ENCODE measurements around the gene GABRD.

Gene GABRD

GRCh38 chr1:1988061-1988945, 30.8 kb upstream of the GABRD start:
- Histone ChIP-seq H3K4me3 (ENCODE audit: low read length) (no peak overlapping the region), H3K4me1 (ENCODE audit: control insufficient read depth, low read depth, low read length) (no peaks in the 10 kb centered on the region), H3K36me3 (ENCODE audit: control insufficient read depth, low read depth, low read length) (no peaks in the 10 kb centered on the region), H3K9me3 (ENCODE audit: control insufficient read depth, low read depth, low read length) (no peaks in the 10 kb centered on the region), H3K27me3 (ENCODE audit: control insufficient read depth, insufficient read depth, low read length) (no peaks in the 10 kb centered on the region), H3K27ac (ENCODE audit: low read length) (no peak overlapping the region), H3K9ac (ENCODE audit: low read length) (no peak overlapping the region)

GRCh38 chr1:1989102-1989542, 30.0 kb upstream of the GABRD start:
- no peaks in the 10 kb centered on the region for H3K4me1 ChIP-seq (ENCODE audit: control insufficient read depth, low read depth, low read length)
- no peaks in the 10 kb centered on the region for H3K36me3 ChIP-seq (ENCODE audit: control insufficient read depth, low read depth, low read length)
- H3K4me3 ChIP-seq (ENCODE audit: low read length) = no peak overlapping the region
- H3K27me3 ChIP-seq (ENCODE audit: control insufficient read depth, insufficient read depth, low read length) = no peaks in the 10 kb centered on the region
- H3K27ac ChIP-seq (ENCODE audit: low read length) = no peak overlapping the region
- H3K9me3 ChIP-seq (ENCODE audit: control insufficient read depth, low read depth, low read length) = no peaks in the 10 kb centered on the region
- H3K9ac ChIP-seq (ENCODE audit: low read length) = no peak overlapping the region

DNA sequence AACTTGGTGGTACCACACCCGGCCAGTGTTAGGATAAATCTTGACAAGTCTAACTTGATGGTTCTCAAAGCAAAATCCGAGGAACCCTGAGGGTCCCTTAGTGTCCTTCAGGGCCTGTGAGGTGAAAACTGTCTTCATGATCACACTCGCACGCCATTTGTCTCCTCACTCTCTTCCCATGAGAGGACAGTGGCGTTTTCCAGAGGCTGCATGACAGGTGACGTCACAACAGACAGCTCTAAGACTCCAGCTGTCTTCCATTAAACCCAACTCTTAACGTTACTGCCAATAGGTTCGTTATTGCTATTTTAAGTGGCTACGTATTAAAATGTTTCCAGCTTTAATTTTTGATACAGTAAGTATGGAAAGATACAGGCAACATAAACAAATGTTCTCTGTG, 29.4 kb upstream of the GABRD start:
- Histone ChIP-seq H3K4me3 (ENCODE audit: low read length) (no peak overlapping the region), H3K9ac (ENCODE audit: low read length) (no peak overlapping the region), H3K27ac (ENCODE audit: low read length) (no peak overlapping the region), H3K36me3 (ENCODE audit: control insufficient read depth, low read depth, low read length) (no peaks in the 10 kb centered on the region), H3K4me1 (ENCODE audit: control insufficient read depth, low read depth, low read length) (no peaks in the 10 kb centered on the region), H3K9me3 (ENCODE audit: control insufficient read depth, low read depth, low read length) (no peaks in the 10 kb centered on the region), H3K27me3 (ENCODE audit: control insufficient read depth, insufficient read depth, low read length) (no peaks in the 10 kb centered on the region)

DNA sequence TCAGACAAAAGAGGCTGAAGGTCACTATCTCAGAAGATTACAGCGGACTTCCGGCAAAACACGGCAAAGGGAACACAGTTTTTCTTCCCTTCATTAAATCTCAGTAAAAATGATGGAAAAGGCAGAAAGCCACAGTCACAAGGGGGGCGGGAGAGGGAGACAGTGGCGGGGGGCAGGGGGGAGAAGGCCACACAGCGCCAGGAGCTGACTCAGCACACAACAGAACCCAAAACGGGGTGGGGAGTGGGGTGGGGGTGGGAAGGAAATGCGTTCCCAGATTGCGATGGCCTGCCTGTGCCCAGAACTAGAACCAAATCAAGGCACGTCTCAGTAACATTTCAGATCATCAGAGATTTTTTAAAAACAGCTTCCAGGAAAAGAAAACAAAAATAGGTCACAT, 28.9 kb upstream of the GABRD start:
- H3K27me3 ChIP-seq (ENCODE audit: control insufficient read depth, insufficient read depth, low read length) = no peaks in the 10 kb centered on the region
- H3K4me1 ChIP-seq (ENCODE audit: control insufficient read depth, low read depth, low read length) = no peaks in the 10 kb centered on the region
- no peaks in the 10 kb centered on the region for H3K9me3 ChIP-seq (ENCODE audit: control insufficient read depth, low read depth, low read length)
- no peak overlapping the region for H3K4me3 ChIP-seq (ENCODE audit: low read length)
- no peak overlapping the region for H3K27ac ChIP-seq (ENCODE audit: low read length)
- H3K36me3 ChIP-seq (ENCODE audit: control insufficient read depth, low read depth, low read length) = no peaks in the 10 kb centered on the region
- no peak overlapping the region for H3K9ac ChIP-seq (ENCODE audit: low read length)

DNA sequence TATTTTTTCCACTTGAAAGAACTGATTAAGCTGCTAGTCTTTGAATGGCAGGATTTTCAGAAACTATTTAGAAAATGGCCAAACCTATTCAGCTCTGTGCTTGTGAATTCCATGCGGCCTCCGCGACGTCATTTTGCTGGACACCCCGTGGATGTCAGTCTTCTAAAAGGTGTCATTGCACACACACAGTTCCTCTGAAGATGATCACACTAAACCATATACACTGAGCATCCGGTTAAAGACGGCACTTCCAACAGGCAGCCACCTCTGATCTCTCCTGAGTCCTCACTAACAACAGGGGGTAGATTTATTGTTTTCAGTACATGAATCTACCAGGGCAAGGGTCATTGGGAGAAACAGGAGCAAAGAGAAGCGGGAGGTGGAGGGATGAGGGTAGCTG, 24.6 kb upstream of the GABRD start:
- Histone ChIP-seq H3K9ac (ENCODE audit: low read length) (no peak overlapping the region), H3K36me3 (ENCODE audit: control insufficient read depth, low read depth, low read length) (no peaks in the 10 kb centered on the region), H3K27me3 (ENCODE audit: control insufficient read depth, insufficient read depth, low read length) (no peaks in the 10 kb centered on the region), H3K27ac (ENCODE audit: low read length) (no peak overlapping the region), H3K4me1 (ENCODE audit: control insufficient read depth, low read depth, low read length) (no peaks in the 10 kb centered on the region), H3K4me3 (ENCODE audit: low read length) (no peak overlapping the region), H3K9me3 (ENCODE audit: control insufficient read depth, low read depth, low read length) (no peaks in the 10 kb centered on the region)

DNA sequence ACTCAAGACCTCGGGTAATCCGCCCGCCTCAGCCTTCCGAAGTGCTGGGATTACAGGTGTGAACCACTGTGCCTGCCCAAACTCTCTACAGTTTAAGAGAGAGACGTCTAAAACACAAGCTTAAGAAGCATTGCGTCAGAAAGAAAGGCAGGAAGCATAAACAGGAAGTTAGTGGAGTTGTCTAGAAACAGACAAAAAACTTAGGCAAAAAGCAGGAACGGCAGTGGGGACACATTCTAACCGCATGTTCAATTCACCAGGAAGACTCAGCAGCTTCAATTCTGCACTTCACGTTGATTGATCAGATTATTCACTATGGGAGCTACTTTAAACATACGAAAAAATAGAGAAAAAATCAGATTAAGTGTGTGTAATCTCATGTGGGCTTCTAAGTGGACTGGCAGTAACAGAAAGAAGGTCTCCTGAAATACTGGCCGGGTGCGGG, 22.9 kb upstream of the GABRD start:
- H3K9ac ChIP-seq (ENCODE audit: low read length) = no peak overlapping the region
- H3K27ac ChIP-seq (ENCODE audit: low read length) = no peak overlapping the region
- no peaks in the 10 kb centered on the region for H3K4me1 ChIP-seq (ENCODE audit: control insufficient read depth, low read depth, low read length)
- H3K36me3 ChIP-seq (ENCODE audit: control insufficient read depth, low read depth, low read length) = no peaks in the 10 kb centered on the region
- H3K27me3 ChIP-seq (ENCODE audit: control insufficient read depth, insufficient read depth, low read length) = no peaks in the 10 kb centered on the region
- H3K4me3 ChIP-seq (ENCODE audit: low read length) = no peak overlapping the region
- H3K9me3 ChIP-seq (ENCODE audit: control insufficient read depth, low read depth, low read length) = no peaks in the 10 kb centered on the region

GRCh38 chr1:1997576-1997975, 21.6 kb upstream of the GABRD start:
- no peaks in the 10 kb centered on the region for H3K9me3 ChIP-seq (ENCODE audit: control insufficient read depth, low read depth, low read length)
- H3K27me3 ChIP-seq (ENCODE audit: control insufficient read depth, insufficient read depth, low read length) = no peaks in the 10 kb centered on the region
- H3K4me3 ChIP-seq (ENCODE audit: low read length) = no peak overlapping the region
- no peaks in the 10 kb centered on the region for H3K36me3 ChIP-seq (ENCODE audit: control insufficient read depth, low read depth, low read length)
- no peak overlapping the region for H3K9ac ChIP-seq (ENCODE audit: low read length)
- H3K4me1 ChIP-seq (ENCODE audit: control insufficient read depth, low read depth, low read length) = no peaks in the 10 kb centered on the region
- H3K27ac ChIP-seq (ENCODE audit: low read length) = no peak overlapping the region

DNA sequence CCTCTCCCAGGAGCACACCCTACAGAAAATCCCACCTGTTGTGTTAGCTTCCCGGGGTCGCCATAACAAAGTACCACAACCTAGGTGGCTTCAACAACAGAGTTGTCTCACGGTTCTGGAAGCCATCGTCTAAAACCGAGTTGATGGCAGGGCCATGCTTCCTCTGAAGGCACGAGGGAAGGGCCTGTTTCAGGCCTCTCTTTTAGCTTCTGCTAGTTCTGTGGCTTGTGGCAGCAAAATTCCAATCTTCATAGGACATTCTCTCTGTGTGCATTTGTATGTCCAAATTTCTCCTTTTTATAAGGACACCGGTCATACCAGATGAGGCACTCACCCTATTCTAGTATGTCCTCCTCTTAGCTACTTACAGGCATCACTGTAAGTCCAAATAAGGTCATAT, 18.7 kb upstream of the GABRD start:
- Histone ChIP-seq H3K27ac (ENCODE audit: low read length) (no peak overlapping the region), H3K9me3 (ENCODE audit: control insufficient read depth, low read depth, low read length) (no peaks in the 10 kb centered on the region), H3K9ac (ENCODE audit: low read length) (no peak overlapping the region), H3K27me3 (ENCODE audit: control insufficient read depth, insufficient read depth, low read length) (peaks cover 7% of the 10 kb centered on the region), H3K36me3 (ENCODE audit: control insufficient read depth, low read depth, low read length) (no peaks in the 10 kb centered on the region), H3K4me1 (ENCODE audit: control insufficient read depth, low read depth, low read length) (no peaks in the 10 kb centered on the region), H3K4me3 (ENCODE audit: low read length) (no peak overlapping the region)

DNA sequence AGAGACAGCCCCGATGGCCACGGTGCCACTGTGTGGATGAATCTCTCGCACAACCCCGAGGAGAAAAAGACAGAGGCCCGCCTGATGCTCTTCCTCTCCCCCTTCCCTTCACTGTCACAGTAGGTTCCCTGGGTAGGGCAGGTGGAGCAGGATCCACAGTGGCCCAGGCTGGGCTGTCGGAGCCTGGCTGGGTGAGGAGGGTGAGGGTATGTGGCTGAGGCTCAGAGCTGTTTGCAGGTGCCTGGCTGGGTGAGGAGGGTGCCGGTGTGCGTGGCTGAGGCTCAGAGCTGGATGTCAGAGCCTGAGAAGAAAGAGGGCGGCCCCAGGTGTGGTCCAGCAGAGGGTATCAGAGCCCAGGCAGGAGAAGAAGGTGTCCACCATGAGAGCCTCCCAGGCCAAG, 18.3 kb upstream of the GABRD start:
- Histone ChIP-seq H3K4me3 (ENCODE audit: low read length) (no peak overlapping the region), H3K36me3 (ENCODE audit: control insufficient read depth, low read depth, low read length) (no peaks in the 10 kb centered on the region), H3K27ac (ENCODE audit: low read length) (no peak overlapping the region), H3K4me1 (ENCODE audit: control insufficient read depth, low read depth, low read length) (no peaks in the 10 kb centered on the region), H3K9ac (ENCODE audit: low read length) (no peak overlapping the region), H3K9me3 (ENCODE audit: control insufficient read depth, low read depth, low read length) (no peaks in the 10 kb centered on the region), H3K27me3 (ENCODE audit: control insufficient read depth, insufficient read depth, low read length) (peaks cover 7% of the 10 kb centered on the region)

GRCh38 chr1:2001773-2002411, 17.3 kb upstream of the GABRD start:
- Histone ChIP-seq H3K27ac (ENCODE audit: low read length) (no peak overlapping the region), H3K4me3 (ENCODE audit: low read length) (no peak overlapping the region), H3K27me3 (ENCODE audit: control insufficient read depth, insufficient read depth, low read length) (peaks cover 7% of the 10 kb centered on the region), H3K9ac (ENCODE audit: low read length) (no peak overlapping the region), H3K4me1 (ENCODE audit: control insufficient read depth, low read depth, low read length) (no peaks in the 10 kb centered on the region), H3K9me3 (ENCODE audit: control insufficient read depth, low read depth, low read length) (no peaks in the 10 kb centered on the region), H3K36me3 (ENCODE audit: control insufficient read depth, low read depth, low read length) (no peaks in the 10 kb centered on the region)

GRCh38 chr1:2003541-2004131, 15.5 kb upstream of the GABRD start, which contains the start of gene CFAP74:
TSS of gene CFAP74 (minus strand) at chr1:2003786. CDS start at chr1:1990956, 12,830 bp downstream.
- H3K9me3 ChIP-seq (ENCODE audit: control insufficient read depth, low read depth, low read length) = no peaks in the 10 kb centered on the region
- no peaks in the 10 kb centered on the region for H3K36me3 ChIP-seq (ENCODE audit: control insufficient read depth, low read depth, low read length)
- H3K4me1 ChIP-seq (ENCODE audit: control insufficient read depth, low read depth, low read length) = no peaks in the 10 kb centered on the region
- peak within 1 kb of the TSS; percentile 46 for H3K4me3 ChIP-seq (ENCODE audit: low read length)
- no peak within 1 kb of the TSS for H3K9ac ChIP-seq (ENCODE audit: low read length)
- peaks cover 7% of the 10 kb centered on the region for H3K27me3 ChIP-seq (ENCODE audit: control insufficient read depth, insufficient read depth, low read length)
- no peak within 1 kb of the TSS for H3K27ac ChIP-seq (ENCODE audit: low read length)

Data from iPS-18a (cell line).